Measurements from ENCODE around the gene NDUFB2.

GRCh38 chr7:140674356-140674800 lies 22.1 kb upstream of the NDUFB2 start:
- TF ChIP-seq CTCF (IDR thresholded peaks at IDR 0.05; ENCODE audit: insufficient read depth, low read length, poor library complexity, severe bottlenecking) (no peak), EZH2phosphoT487 (conservative IDR thresholded peaks at IDR 0.05; ENCODE audit: low read length) (no peak)

Measured in SU-DHL-6 (cell line).